H1 (cell line): Measurements from ENCODE around the gene DOCK10. TPM values are rescaled to one million over a fixed set of nuclear protein-coding genes. Genes with fewer than 3 reads are reported as not detected.

Experiments
- CTCF ChIA-PET: fragments of 300-600 bp; sonication (Branson Sonifier 250); formaldehyde crosslinking; loops from one replicate; lab custom pipeline; 2021; ENCODE audit not compliant: partially characterized antibody; lab: Charles Lee
- POLR2A ChIA-PET: fragments of 300-600 bp; sonication (Branson Sonifier 250); formaldehyde crosslinking; loops from one replicate; lab custom pipeline; 2021; ENCODE audit warnings: inconsistent platforms; ENCODE audit not compliant: partially characterized antibody; lab: Charles Lee
- DNase-seq, 2 experiments: peaks; one replicate each; pipeline versions ENCODE4 v3.0.0 to v3.0.0-alpha.2; 2010 to 2022; ENCODE audit warnings: low spot score in 2 of 2, low read depth in 1 of 2, mixed read lengths in 1 of 2
- FAIRE-seq: peaks from 2 replicates; lab custom pipeline; 2011; peaks lifted over from hg19 to GRCh38; lab: Jason Lieb, UNC
- H2AFZ ChIP-seq: 2 replicates; pipeline ENCODE4 v1.8.1; 2012; ENCODE audit warnings: low read length, inconsistent platforms
- H2AK5ac ChIP-seq: 2 replicates; pipeline ENCODE4 v1.6.1; 2013; ENCODE audit warnings: low read depth, low read length
- H2BK120ac ChIP-seq: replicated peaks from 2 replicates; pipeline ENCODE3; 2013; ENCODE audit warnings: low read depth, low read length, inconsistent platforms
- H2BK12ac ChIP-seq: 2 replicates; pipeline ENCODE4 v1.6.1; 2013; ENCODE audit warnings: low read depth, low read length
- H2BK15ac ChIP-seq: 2 replicates; pipeline ENCODE4 v1.6.1; 2013; ENCODE audit warnings: low read length
- H2BK20ac ChIP-seq: 2 replicates; pipeline ENCODE4 v1.6.1; 2013; ENCODE audit warnings: low read length
- H2BK5ac ChIP-seq: 2 replicates; pipeline ENCODE4 v1.6.1; 2013; ENCODE audit warnings: low read depth, low read length
- H3K14ac ChIP-seq: 2 replicates; pipeline ENCODE4 v1.6.1; 2013; ENCODE audit warnings: inconsistent platforms; ENCODE audit not compliant: insufficient read length
- H3K18ac ChIP-seq: 2 replicates; pipeline ENCODE4 v1.6.1; 2013; ENCODE audit warnings: low read length; ENCODE audit errors: extremely low read depth
- H3K23ac ChIP-seq: 2 replicates; pipeline ENCODE4 v1.6.1; 2013; ENCODE audit warnings: inconsistent platforms; ENCODE audit not compliant: insufficient read length
- H3K23me2 ChIP-seq: 2 replicates; pipeline ENCODE4 v1.6.1; 2013; ENCODE audit warnings: low read depth, low read length
- H3K27ac ChIP-seq: 2 replicates; pipeline ENCODE4 v1.6.1; 2011; ENCODE audit warnings: low read depth, low read length, inconsistent platforms
- H3K27me3 ChIP-seq, 4 experiments: replicated peaks in 1 of 4; 1 replicate in 1 of 4; 2 replicates in 3 of 4; pipeline versions ENCODE4 v1.6.1 to v1.8.1; 2011 to 2013; ENCODE audit warnings: low read length in 3 of 4, mild to moderate bottlenecking in 3 of 4, inconsistent platforms in 2 of 4, mixed read lengths in 2 of 4, moderate library complexity in 1 of 4; ENCODE audit not compliant: control insufficient read depth in 3 of 4, insufficient read depth in 3 of 4; ENCODE audit errors: extremely low read depth in 1 of 4
- H3K36me3 ChIP-seq, 4 experiments: 2 replicates each; pipeline versions ENCODE4 v1.6.1 to v1.8.1; 2011 to 2013; ENCODE audit warnings: mild to moderate bottlenecking in 4 of 4, low read length in 3 of 4, moderate library complexity in 2 of 4, control low read depth in 1 of 4, inconsistent platforms in 1 of 4; ENCODE audit not compliant: insufficient read depth in 4 of 4, control insufficient read depth in 2 of 4
- H3K4ac ChIP-seq: replicated peaks from 2 replicates; pipeline ENCODE3; 2013; ENCODE audit warnings: low read length, low read depth, mixed read lengths, inconsistent platforms; ENCODE audit not compliant: insufficient read length
- H3K4me1 ChIP-seq, 4 experiments: replicated peaks in 1 of 4; 1 replicate in 1 of 4; 2 replicates in 3 of 4; pipeline versions ENCODE4 v1.6.1 to v1.8.1; 2011 to 2013; ENCODE audit warnings: low read length in 3 of 4, inconsistent platforms in 2 of 4, mixed read lengths in 1 of 4; ENCODE audit not compliant: insufficient read depth in 4 of 4, control insufficient read depth in 3 of 4
- H3K4me2 ChIP-seq, 2 experiments: 2 replicates each; pipeline versions ENCODE4 v1.6.1 to v1.8.1; 2011 to 2013; ENCODE audit warnings: low read depth in 2 of 2, low read length in 2 of 2, control low read depth in 1 of 2, inconsistent platforms in 1 of 2, mild to moderate bottlenecking in 1 of 2; ENCODE audit not compliant: insufficient read depth in 1 of 2
- H3K4me3 ChIP-seq, 4 experiments: fragments of 200-600, 300-600 bp in 1 of 4; sonication (generic), shearing (Covaris generic), sonication (Bioruptor Twin) in 1 of 4; 2 replicates each; pipeline versions ENCODE4 v1.5.1 to v1.8.1; 2011 to 2016; ENCODE audit warnings: low read length in 4 of 4, low read depth in 3 of 4, control low read depth in 2 of 4, inconsistent platforms in 2 of 4, mild to moderate bottlenecking in 2 of 4, mixed read lengths in 1 of 4, moderate library complexity in 1 of 4; ENCODE audit not compliant: insufficient read depth in 2 of 4; ENCODE audit errors: extremely low read depth in 1 of 4
- H3K56ac ChIP-seq: replicated peaks from 2 replicates; pipeline ENCODE3; 2013; ENCODE audit warnings: low read depth, mild to moderate bottlenecking, mixed read lengths, low read length, inconsistent platforms; ENCODE audit not compliant: insufficient read length
- H3K79me1 ChIP-seq: 2 replicates; pipeline ENCODE4 v1.6.1; 2013; ENCODE audit warnings: low read depth, low read length, control low read depth
- H3K79me2 ChIP-seq, 2 experiments: 2 replicates each; pipeline versions ENCODE4 v1.6.1 to v1.8.1; 2012 to 2013; ENCODE audit warnings: low read length in 2 of 2, mild to moderate bottlenecking in 2 of 2, inconsistent platforms in 1 of 2; ENCODE audit not compliant: insufficient read depth in 2 of 2, control insufficient read depth in 1 of 2
- H3K9ac ChIP-seq, 4 experiments: replicated peaks in 1 of 4; 1 replicate in 1 of 4; 2 replicates in 3 of 4; pipeline versions ENCODE4 v1.6.1 to v1.8.1; 2011 to 2013; ENCODE audit warnings: low read depth in 3 of 4, low read length in 3 of 4, control low read depth in 2 of 4, mild to moderate bottlenecking in 2 of 4, moderate library complexity in 2 of 4, inconsistent platforms in 1 of 4; ENCODE audit errors: extremely low read depth in 1 of 4
- H3K9me3 ChIP-seq, 2 experiments: 2 replicates each; pipeline versions ENCODE4 v1.6.1 to v1.8.1; 2012 to 2013; ENCODE audit warnings: mild to moderate bottlenecking in 2 of 2, moderate library complexity in 2 of 2, control low read depth in 1 of 2, inconsistent platforms in 1 of 2, low read depth in 1 of 2, low read length in 1 of 2, mixed read lengths in 1 of 2; ENCODE audit not compliant: insufficient read depth in 2 of 2
- H4K20me1 ChIP-seq, 2 experiments: replicated peaks in 1 of 2; 2 replicates each; pipeline versions ENCODE3 to v1.8.1; 2011 to 2013; ENCODE audit warnings: inconsistent platforms in 2 of 2, low read length in 2 of 2, mild to moderate bottlenecking in 1 of 2; ENCODE audit not compliant: insufficient read depth in 2 of 2, control insufficient read depth in 1 of 2
- H4K5ac ChIP-seq: 2 replicates; pipeline ENCODE4 v1.6.1; 2013; ENCODE audit warnings: low read length, low read depth, mixed read lengths, inconsistent platforms; ENCODE audit not compliant: insufficient read length
- H4K8ac ChIP-seq: 2 replicates; pipeline ENCODE4 v1.8.0; 2013; ENCODE audit warnings: mild to moderate bottlenecking, moderate library complexity, low read length, inconsistent platforms; ENCODE audit not compliant: insufficient read depth; ENCODE audit errors: extremely low read depth
- H4K91ac ChIP-seq: replicated peaks from 2 replicates; pipeline ENCODE3; 2013; ENCODE audit warnings: low read length, mixed read lengths, inconsistent platforms; ENCODE audit not compliant: insufficient read length
- CBX5 ChIP-seq: fragments of 300-800, 300-1000 bp; sonication (generic); IDR thresholded peaks from 2 replicates; pipeline ENCODE4 v1.7.1; 2016; ENCODE audit warnings: antibody characterized with exemption, low read length, low read depth
- CBX8 ChIP-seq: fragments of 300-800, 300-1000 bp; sonication (generic); IDR thresholded peaks from 2 replicates; pipeline ENCODE4 v1.7.1; 2016; ENCODE audit warnings: low read depth, low read length, borderline replicate concordance
- CEBPB ChIP-seq: IDR thresholded peaks from 2 replicates; pipeline ENCODE4 v1.6.1; 2012; ENCODE audit warnings: low read depth, low read length
- CHD1 ChIP-seq: IDR thresholded peaks from 2 replicates; pipeline ENCODE4 v1.6.1; 2012; ENCODE audit warnings: low read depth, low read length, improper control_type of control experiment
- CHD2 ChIP-seq: IDR thresholded peaks from 2 replicates; pipeline ENCODE4 v1.6.1; 2012; ENCODE audit warnings: low read length, improper control_type of control experiment
- JUN ChIP-seq: IDR thresholded peaks from 2 replicates; pipeline ENCODE4 v1.6.1; 2011; ENCODE audit warnings: low read depth, mild to moderate bottlenecking, improper control_type of control experiment, low read length
- KDM4A ChIP-seq: IDR thresholded peaks from one replicate; pipeline ENCODE4 v1.7.1; 2012; ENCODE audit warnings: low read depth, mild to moderate bottlenecking, moderate library complexity, low read length, inconsistent platforms; ENCODE audit not compliant: severe bottlenecking
- NANOG ChIP-seq: IDR thresholded peaks from 2 replicates; pipeline ENCODE4 v1.6.1; 2011; ENCODE audit warnings: low read length, low read depth, mild to moderate bottlenecking, inconsistent platforms; ENCODE audit not compliant: insufficient read depth, poor library complexity, severe bottlenecking
- RXRA ChIP-seq: IDR thresholded peaks from 2 replicates; pipeline ENCODE4 v1.6.1; 2011; ENCODE audit warnings: low read depth, mild to moderate bottlenecking, low read length, moderate library complexity; ENCODE audit not compliant: insufficient read depth
- SAP30 ChIP-seq: fragments of 300-600 bp; sonication (generic); IDR thresholded peaks from 2 replicates; pipeline ENCODE4 v1.7.1; 2012; ENCODE audit warnings: low read length, moderate library complexity, mild to moderate bottlenecking, inconsistent platforms; ENCODE audit not compliant: insufficient read depth, insufficient replicate concordance
- SIRT6 ChIP-seq: IDR thresholded peaks from one replicate; pipeline ENCODE4 v1.7.1; 2012; ENCODE audit warnings: low read length, inconsistent platforms
- YY1 ChIP-seq: IDR thresholded peaks from 2 replicates; pipeline ENCODE4 v1.6.1; 2011; ENCODE audit warnings: low read depth, mild to moderate bottlenecking, low read length
- WGBS, 2 experiments: shearing (Covaris generic) in 1 of 2; methylation state at CpG; one replicate each; pipeline versions ENCODE4 v1.1.6 to v1.1.7; 2013 to 2015; ENCODE audit warnings: low lambda C conversion rate in 2 of 2, mixed read lengths in 2 of 2, inconsistent platforms in 1 of 2, low coverage in 1 of 2, missing lambda C conversion rate in 1 of 2; ENCODE audit not compliant: insufficient replicate concordance in 2 of 2, insufficient coverage in 1 of 2, insufficient read length in 1 of 2; ENCODE audit errors: extremely low coverage in 1 of 2, missing lambda C conversion rate in 1 of 2; 5-methylcytosine and 5-hydroxymethylcytosine counted together
- polyA plus RNA-seq, 7 experiments: library from polyadenylated mRNA; depleted of rRNA in 3 of 7; stranded (reverse) in 5 of 7; unstranded in 2 of 7; fragments of >200 nt in 5 of 7; fragments of 200-250 nt in 2 of 7; gene quantifications; 1 replicate in 5 of 7; 2 replicates in 1 of 7; 4 replicates in 1 of 7; pipeline versions ENCODE4 v1.2.1 to v1.2.3, GENCODE V29; 2011 to 2013; ENCODE audit warnings: missing spikeins in 2 of 7, mixed read lengths in 2 of 7
- total RNA-seq: library from RNA; stranded (reverse); fragmentation: NEBNext Ultra II Directional; extraction: Animal tissue kit (Norgen Biotek cat#: 25700); gene quantifications from 2 replicates; pipeline ENCODE4 v1.2.1, GENCODE V29; 2021

The DOCK10 gene
- total and polyA plus RNA-seq, 2 of the 8 experiments (the other 6 are each of a cell fraction or from before 2014, with no cell fraction given): 0.33 to 1.6 TPM

DNA sequence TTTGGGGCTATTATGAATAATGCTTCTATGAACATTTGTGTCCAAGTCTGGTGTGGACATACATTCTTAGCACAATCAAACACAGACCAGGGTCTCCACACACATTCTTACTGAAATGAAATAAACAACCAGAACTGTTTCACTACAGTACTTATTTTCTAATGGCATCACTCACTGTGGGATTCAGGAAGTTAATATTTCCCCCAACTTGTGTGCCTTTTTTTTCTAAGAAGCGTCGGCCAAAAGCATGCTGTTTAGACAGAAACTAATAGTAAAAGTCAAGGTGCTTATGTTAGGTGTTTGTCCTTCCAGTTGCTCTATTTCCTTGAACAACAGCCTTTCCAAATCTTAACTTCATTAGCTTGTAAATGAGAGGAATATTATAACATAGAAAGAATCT is 117.6 kb downstream of the DOCK10 start:
- Histone ChIP-seq H4K91ac (no peak overlapping the region), H2AFZ (no peak overlapping the region), H3K4ac (no peak overlapping the region), H2BK12ac (no peak overlapping the region), H4K5ac (no peak overlapping the region), H3K4me1 (no peaks in the 10 kb centered on the region), H3K4me2 (no peak overlapping the region), H3K23me2 (no peaks in the 10 kb centered on the region), H4K20me1 (no peaks in the 10 kb centered on the region), H3K79me2 (no peaks in the 10 kb centered on the region), H2BK20ac (no peak overlapping the region), H3K9ac (no peak overlapping the region), H3K23ac (no peak overlapping the region), H3K14ac (no peak overlapping the region), H3K4me3 (no peak overlapping the region), H3K56ac (no peak overlapping the region), H2BK120ac (no peak overlapping the region), H2BK5ac (no peak overlapping the region), H3K27me3 (no peaks in the 10 kb centered on the region), H3K36me3 (no peaks in the 10 kb centered on the region), H2BK15ac (no peak overlapping the region), H2AK5ac (no peak overlapping the region), H3K79me1 (no peaks in the 10 kb centered on the region), H3K27ac (no peak overlapping the region), H3K9me3 (no peaks in the 10 kb centered on the region), H4K8ac (no peak overlapping the region), H3K18ac (no peak overlapping the region)
- ChIA-PET POLR2A (no interaction called here), CTCF (no interaction called here)
- 94% methylated on average over 2 of the region's 2 CpGs; no CpG with 5 or more reads in 1 of the 2 experiments for WGBS, 2 experiments
- DNase-seq (no peak), FAIRE-seq (no peak)
- TF ChIP-seq YY1 (no peak), SAP30 (no peak), CEBPB (no peak), KDM4A (no peak), NANOG (no peak), CHD2 (no peak), SIRT6 (no peak), CHD1 (no peak), CBX5 (no peak), JUN (no peak), RXRA (no peak), CBX8 (no peak)
